Globus pallidus (tissue), 1 donor: ENCODE measurements around the gene TSPAN12.
"Not testable (repeated sequence)": the region's sequence is repeated elsewhere in the genome, so short reads cannot be mapped to it uniquely, and the experiment has no call there.

Experiments
- DNase-seq: peaks from one replicate; pipeline ENCODE4 v3.0.0-alpha.2; 2015; ENCODE audit warnings: low spot score

The TSPAN12 gene

DNA sequence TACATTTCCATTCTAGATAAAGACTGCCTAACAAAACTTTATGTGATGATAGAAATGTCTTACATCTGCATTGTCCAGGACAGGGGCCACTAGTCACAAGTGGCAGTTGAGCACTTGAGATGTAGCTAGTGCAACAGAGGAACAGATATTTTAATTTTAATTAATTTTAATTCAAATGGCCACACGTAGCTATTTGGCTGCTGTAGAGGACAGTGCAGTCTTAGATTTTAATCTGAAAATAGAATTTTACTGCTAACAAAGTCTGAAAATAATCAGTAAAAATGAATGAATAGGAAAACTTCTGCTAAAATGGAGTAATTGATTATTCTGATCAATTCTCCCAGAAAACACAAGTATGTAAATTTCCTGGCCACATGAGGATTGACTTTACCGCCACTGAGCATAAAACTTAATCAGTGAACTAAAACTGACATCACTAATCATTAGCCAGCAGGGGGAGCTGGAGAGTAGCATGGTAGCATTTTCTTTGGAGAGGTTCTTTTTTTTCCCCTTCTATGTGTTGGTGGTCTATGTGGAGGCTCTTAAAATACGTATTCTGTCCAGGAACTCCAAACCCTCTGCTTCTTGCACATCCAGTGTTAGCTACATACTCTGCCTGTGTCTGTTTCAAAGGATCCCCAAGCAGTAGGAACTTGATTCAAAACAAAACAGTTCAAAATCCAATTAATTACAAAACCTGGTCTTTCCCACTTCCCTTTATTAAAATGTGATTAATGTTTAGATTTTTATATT, 52.1 kb downstream of the TSPAN12 start:
- DNase-seq: peak; percentile 34

- no peak for DNase-seq
Measured at GRCh38 chr7:120802751-120803150, 55.2 kb downstream of the TSPAN12 start.

- no peak for DNase-seq
Measured at GRCh38 chr7:120799813-120800475, 58.0 kb downstream of the TSPAN12 start.

- no peak for DNase-seq
Measured at GRCh38 chr7:120799147-120799546, 58.8 kb downstream of the TSPAN12 start.

DNA sequence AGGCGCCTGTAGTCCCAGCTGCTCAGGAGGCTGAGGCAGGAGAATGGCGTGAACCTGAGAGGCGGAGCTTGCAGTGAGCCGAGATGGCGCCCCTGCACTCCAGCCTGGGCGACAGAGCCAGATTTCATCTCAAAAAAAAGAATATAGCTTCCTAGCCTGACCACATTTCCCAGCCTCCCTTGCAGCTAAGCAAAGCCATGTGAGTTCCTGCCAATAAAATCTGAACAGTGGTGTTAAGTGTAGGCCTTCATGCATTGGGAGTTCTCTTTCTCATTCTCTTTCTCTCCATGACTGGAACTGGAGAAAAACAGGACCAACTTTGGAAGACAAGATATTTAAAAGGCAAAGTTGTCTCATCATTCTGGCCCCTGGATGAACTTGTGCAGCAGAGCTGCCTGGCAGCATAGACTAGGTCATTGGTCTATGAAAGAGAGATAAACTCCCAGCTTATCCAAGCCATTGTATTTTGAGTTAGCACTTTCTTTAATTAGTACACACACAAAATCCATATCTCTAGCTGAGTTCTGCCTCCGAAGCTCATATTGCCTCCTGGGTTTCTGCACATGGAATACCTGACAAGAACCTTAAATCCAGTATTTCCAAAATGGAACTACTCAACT, 60.8 kb downstream of the TSPAN12 start:
- DNase-seq: no peak

GRCh38 chr7:120794106-120794729, 63.7 kb downstream of the TSPAN12 start:
- DNase-seq: no peak

GRCh38 chr7:120793213-120793936, 64.6 kb downstream of the TSPAN12 start:
- DNase-seq: no peak

GRCh38 chr7:120792861-120793130, 65.1 kb downstream of the TSPAN12 start:
- no peak for DNase-seq

DNA sequence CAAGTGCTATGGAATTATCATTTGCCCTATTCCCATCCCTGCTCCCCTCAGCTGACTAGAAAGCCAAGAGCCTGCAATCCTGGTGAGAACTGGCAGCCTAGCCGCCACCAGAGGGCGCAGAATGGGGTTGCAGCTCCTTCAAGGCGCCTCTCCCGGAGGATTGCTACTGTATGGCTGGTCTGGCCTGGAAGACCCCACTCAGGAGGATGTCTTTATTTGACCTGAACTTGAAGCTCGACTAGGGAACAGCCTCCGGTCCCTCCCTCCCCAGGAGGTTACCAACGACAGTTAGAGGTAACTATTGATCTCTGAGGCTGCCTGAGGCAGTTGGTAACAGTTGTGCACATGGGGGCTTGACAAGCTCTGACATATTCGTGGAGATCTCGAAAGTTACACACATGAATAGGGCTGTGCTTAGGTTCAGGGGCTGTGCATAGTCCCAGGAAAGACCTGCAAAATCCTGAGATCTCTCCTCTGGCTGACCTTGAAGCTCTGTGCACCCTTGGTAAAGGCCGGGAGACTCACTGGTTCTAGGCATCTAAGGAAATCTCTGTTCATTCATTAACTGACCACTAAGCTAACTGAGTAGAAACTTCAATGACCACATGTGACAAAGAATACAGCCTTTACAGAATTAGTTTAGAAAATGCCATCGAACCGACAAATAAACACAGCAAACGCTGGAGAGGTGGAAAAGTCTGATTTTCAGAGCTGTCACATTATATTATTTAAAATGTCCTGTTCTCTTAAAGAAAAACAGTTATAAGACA, 65.7 kb downstream of the TSPAN12 start:
- peak; percentile 66 for DNase-seq

- no peak for DNase-seq
Measured at GRCh38 chr7:120785095-120785494, 72.8 kb downstream of the TSPAN12 start.

GRCh38 chr7:120783721-120784120, 74.2 kb downstream of the TSPAN12 start:
- DNase-seq: no peak

DNA sequence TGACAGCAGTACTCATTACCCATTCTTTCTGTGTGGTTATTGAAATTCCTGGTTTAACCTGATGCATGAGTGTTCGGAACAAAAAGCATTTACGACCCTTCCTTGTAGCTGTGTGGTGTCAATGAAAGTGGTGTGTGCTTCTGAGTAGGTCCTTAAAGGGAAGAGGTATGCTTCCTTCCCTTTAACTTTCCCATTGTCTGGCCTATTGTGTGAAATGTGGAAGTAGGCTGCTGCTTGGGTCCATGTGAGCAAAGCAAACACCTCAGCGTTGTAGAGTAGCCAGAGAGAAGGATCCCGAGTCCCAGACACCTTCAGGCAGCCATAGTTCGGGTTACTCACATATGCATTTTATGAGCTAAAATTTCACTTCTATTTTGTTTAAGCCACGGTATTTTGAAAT, 74.7 kb downstream of the TSPAN12 start:
- no peak for DNase-seq

DNA sequence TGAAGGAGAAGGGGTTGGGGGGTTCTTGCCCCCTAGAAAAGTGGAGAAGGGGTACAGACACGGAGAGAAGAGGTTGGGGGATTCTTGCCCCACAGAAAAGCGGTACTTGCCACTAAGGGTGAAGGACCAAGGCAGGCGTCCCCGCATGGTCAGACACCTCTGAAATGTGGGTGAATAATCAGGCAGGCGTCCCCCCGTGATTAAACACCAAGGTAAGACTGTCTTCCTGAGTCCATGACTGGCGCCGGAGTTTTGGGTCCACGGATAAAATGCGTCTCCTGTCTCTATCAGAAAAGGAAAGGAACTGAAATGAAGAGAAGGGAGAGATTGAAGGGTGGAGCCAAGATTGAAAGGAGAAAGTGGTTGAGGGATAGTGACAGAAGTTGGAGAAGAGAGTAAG, 76.0 kb downstream of the TSPAN12 start:
- not testable (repeated sequence) for DNase-seq

DNA sequence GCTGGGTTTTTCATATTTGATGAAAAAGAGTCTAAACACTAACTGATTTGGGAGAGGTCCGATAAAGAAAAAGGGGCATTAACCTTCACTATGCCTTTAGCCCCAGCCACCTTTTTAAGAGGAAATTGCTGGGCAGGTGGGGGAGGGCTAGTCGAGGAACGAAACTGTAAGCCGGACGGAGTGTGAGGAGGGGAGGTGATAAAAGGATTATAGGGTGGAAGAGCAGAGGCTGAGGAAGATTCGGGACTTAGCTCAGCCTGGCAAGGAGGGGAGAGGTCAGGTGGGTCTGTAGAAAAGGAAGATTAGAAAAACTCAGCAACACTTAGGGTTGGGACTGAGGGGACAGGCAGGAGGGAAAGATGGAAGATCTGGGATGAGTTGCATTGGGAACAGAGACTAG, 77.0 kb downstream of the TSPAN12 start:
- no peak for DNase-seq

DNA sequence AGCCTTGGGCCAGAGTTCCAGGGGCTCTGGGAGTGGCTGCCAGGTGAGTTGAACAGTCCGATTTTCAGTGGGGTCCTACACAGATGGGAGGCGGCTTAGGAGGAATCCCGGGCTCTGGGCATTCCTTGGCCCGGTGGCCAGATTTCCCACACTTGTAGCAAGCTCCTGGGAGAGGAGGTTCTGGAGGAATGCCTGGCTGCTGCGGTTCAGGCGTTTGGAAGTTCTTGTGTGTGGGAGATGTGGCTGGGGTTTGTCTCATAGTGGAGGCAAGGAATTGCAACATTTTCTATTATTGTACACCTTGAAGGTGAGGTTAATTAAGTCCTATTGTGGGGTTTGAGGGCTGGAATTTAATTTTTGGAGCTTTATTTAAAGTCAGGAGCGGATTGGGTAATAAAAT, 77.5 kb downstream of the TSPAN12 start:
- not testable (repeated sequence) for DNase-seq

- DNase-seq: not testable (repeated sequence)
Measured at GRCh38 chr7:120779078-120779477, 78.9 kb downstream of the TSPAN12 start.

DNA sequence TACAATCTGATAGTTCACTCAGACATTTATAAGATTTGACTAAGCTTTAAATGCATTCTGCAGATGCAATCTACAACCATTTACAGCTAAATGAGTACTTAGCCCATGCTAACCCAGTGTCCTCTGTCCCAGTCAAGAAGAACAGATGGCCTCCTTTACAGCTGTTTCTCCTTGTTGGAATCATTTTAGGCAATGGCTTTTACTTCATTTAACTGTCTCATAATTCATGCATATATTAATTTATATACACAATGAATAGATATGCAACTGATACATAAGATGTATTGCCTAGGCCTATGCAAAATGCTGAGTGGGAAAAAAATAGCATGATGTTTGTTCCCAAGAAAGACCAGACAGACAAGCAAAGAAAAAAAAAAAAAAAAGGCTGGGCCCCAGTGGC, 82.2 kb downstream of the TSPAN12 start:
- DNase-seq: no peak

GRCh38 chr7:120774481-120774880, 83.5 kb downstream of the TSPAN12 start:
- DNase-seq: no peak

DNA sequence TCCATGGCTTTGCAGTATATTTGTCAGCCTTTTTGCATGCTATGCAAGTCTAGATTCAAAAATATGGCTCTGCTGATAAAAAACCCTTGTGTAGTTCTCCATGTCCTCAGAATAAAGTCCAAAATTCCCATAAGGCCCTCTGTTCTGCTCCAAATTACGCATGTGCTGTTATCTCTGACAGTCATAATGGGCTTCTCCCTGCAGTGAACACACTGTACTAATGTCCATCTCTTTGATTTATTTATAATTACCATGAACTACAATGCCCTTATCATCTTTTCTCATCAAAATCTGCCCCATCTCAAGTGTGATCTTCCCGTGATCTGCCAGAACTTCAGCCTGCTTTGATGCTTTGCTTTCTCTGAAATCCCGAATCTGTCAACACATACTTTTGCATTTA, 87.7 kb downstream of the TSPAN12 start:
- DNase-seq: no peak

- no peak for DNase-seq
Measured at GRCh38 chr7:120760851-120761250, 97.1 kb downstream of the TSPAN12 start.

DNA sequence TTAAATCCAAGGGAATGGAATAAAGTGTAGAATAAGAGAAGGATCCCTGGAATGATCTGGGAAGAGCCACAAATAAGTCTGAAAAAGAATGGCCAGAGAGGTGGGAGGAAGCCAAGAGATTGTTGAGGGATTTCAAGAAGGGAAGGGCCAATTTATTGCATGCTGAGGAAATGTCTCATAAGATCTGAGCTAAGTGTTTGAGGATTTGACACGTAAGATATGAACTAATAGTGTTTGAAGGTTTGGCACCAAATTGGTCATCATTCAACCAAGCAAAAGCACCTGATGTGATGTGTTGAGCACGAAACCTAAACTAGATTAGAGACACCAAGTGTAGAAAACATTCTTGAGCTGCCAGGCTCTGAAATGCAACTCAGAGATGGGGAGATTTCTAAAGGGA, 97.9 kb downstream of the TSPAN12 start:
- DNase-seq: no peak

- no peak for DNase-seq
Measured at GRCh38 chr7:120743128-120743527, 114.8 kb downstream of the TSPAN12 start.
